GM23248 (cell line): Measurements from ENCODE around the gene FAM193B. TPM values are rescaled to one million over a fixed set of nuclear protein-coding genes. Genes with fewer than 3 reads are reported as not detected.

Source experiments
- DNase-seq: peaks from one replicate; pipeline ENCODE4 v3.0.0-alpha.2; 2015
- H2AFZ ChIP-seq: fragments of 200-600 bp; sonication (generic); 2 replicates; pipeline ENCODE4 v1.6.1; 2016; ENCODE audit warnings: antibody characterized with exemption
- H3F3A ChIP-seq: fragments of 200-600 bp; sonication (generic); 2 replicates; pipeline ENCODE4 v1.6.1; 2016; ENCODE audit warnings: mild to moderate bottlenecking, antibody characterized with exemption, mixed run types; ENCODE audit not compliant: insufficient read depth
- H3K27ac ChIP-seq: fragments of 200-600 bp; sonication (generic); 2 replicates; pipeline ENCODE4 v1.5.1; 2016; ENCODE audit warnings: mild to moderate bottlenecking
- H3K27me3 ChIP-seq: fragments of 200-600 bp; sonication (generic); replicated peaks from 2 replicates; pipeline ENCODE4 v1.6.1; 2016; ENCODE audit warnings: mild to moderate bottlenecking; ENCODE audit not compliant: insufficient read depth
- H3K36me3 ChIP-seq: fragments of 200-600 bp; sonication (generic); 2 replicates; pipeline ENCODE4 v1.6.1; 2016; ENCODE audit warnings: low read depth, mild to moderate bottlenecking
- H3K4me1 ChIP-seq: fragments of 200-600 bp; sonication (generic); 2 replicates; pipeline ENCODE4 v1.6.1; 2016; ENCODE audit warnings: mild to moderate bottlenecking; ENCODE audit not compliant: insufficient read depth
- H3K4me2 ChIP-seq: fragments of 200-600 bp; sonication (generic); one replicate; pipeline ENCODE4 v1.6.1; 2016; ENCODE audit warnings: mild to moderate bottlenecking; ENCODE audit not compliant: unreplicated experiment
- H3K4me3 ChIP-seq: fragments of 200-600 bp; sonication (generic); 2 replicates; pipeline ENCODE4 v1.5.1; 2016; ENCODE audit warnings: mild to moderate bottlenecking
- H3K79me2 ChIP-seq: fragments of 200-600 bp; sonication (generic); 2 replicates; pipeline ENCODE4 v1.6.1; 2016; ENCODE audit warnings: mild to moderate bottlenecking; ENCODE audit not compliant: insufficient read depth
- H3K9ac ChIP-seq: fragments of 200-600 bp; sonication (generic); 2 replicates; pipeline ENCODE4 v1.6.1; 2016; ENCODE audit warnings: mild to moderate bottlenecking
- H3K9me2 ChIP-seq: fragments of 200-600 bp; sonication (generic); 2 replicates; pipeline ENCODE4 v1.6.1; 2016; ENCODE audit warnings: mixed run types, mild to moderate bottlenecking, moderate library complexity; ENCODE audit not compliant: insufficient read depth
- H3K9me3 ChIP-seq: fragments of 200-600 bp; sonication (generic); one replicate; pipeline ENCODE4 v1.6.1; 2017; ENCODE audit warnings: low read depth
- H4K20me1 ChIP-seq: fragments of 200-600 bp; sonication (generic); 2 replicates; pipeline ENCODE4 v1.6.0; 2016; ENCODE audit not compliant: insufficient read depth
- EZH2 ChIP-seq: fragments of 200-600 bp; sonication (generic); IDR thresholded peaks from 2 replicates; pipeline ENCODE4 v1.6.1; 2018; ENCODE audit warnings: antibody characterized with exemption, mild to moderate bottlenecking; ENCODE audit not compliant: insufficient read depth, poor library complexity, severe bottlenecking
- EZH2phosphoT487 ChIP-seq: fragments of 200-600 bp; sonication (generic); IDR thresholded peaks from 2 replicates; pipeline ENCODE4 v1.6.1; 2018; ENCODE audit warnings: antibody characterized with exemption, moderate library complexity, mild to moderate bottlenecking, low read depth; ENCODE audit not compliant: insufficient read depth
- WGBS, 2 experiments: methylation state at CpG; one replicate each; pipeline ENCODE4 v1.1.6; 2015 to 2017; ENCODE audit warnings: low lambda C conversion rate in 2 of 2, low coverage in 1 of 2; ENCODE audit errors: missing lambda C conversion rate in 2 of 2; 5-methylcytosine and 5-hydroxymethylcytosine counted together
- in situ Hi-C: fragments of 300-500 bp; cut with MboI; formaldehyde crosslinking; loops from 2 replicates; pipeline ENCODE4 v1.15.0; 2020
- polyA plus RNA-seq: library from polyadenylated mRNA; unstranded; fragments of >200 nt; fragmentation: Nextera tagmentation; extraction: Ambion mirVana; gene quantifications from 2 replicates; pipeline ENCODE4 v1.2.1, GENCODE V29; 2016
- total RNA-seq: library from RNA; depleted of rRNA; stranded (reverse); fragments of >200 nt; shearing (Covaris generic); gene quantifications from 2 replicates; pipeline ENCODE4 v1.2.3, GENCODE V29; 2014

Gene FAM193B
- total and polyA plus RNA-seq, 2 experiments from 2014 or later, result 8.0 to 21.9 TPM

DNA sequence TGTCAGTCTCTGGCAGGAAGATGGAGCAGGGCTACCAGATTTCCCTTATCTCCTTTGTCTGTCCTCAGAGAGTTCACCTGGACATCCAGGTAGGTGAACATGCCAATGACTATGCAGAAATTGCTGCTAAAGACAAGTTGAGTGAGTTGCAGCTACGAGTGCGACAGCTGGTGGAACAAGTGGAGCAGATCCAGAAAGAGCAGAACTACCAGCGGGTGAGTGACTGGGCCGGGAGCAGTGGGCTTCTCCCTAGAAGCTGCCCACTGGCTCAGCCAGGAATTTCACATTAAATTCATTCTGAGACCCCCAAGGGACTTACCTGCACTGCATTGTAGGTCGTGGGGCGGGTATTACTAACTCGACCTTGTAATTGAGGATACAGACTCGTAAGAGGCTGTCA lies 39.7 kb upstream of the FAM193B start:
- 94 to 97% methylated on average over 8 of the region's 8 CpGs for WGBS, 2 experiments
- peak overlapping the region; percentile 96 for H3K4me2 ChIP-seq
- H3K4me1 ChIP-seq, result no peaks in the 10 kb centered on the region; the same call in 1 of the 2 replicates
- TF ChIP-seq EZH2 (no peak), EZH2phosphoT487 (no peak)
- H3K9ac ChIP-seq, result no peak overlapping the region
- H3K9me3 ChIP-seq, result no peaks in the 10 kb centered on the region
- in situ Hi-C loops, result no loop called here
- no peaks in the 10 kb centered on the region for H3K9me2 ChIP-seq
- peaks cover 27% of the 10 kb centered on the region; the same call in 1 of the 2 replicates for H3K36me3 ChIP-seq
- H4K20me1 ChIP-seq, result no peaks in the 10 kb centered on the region
- no peak overlapping the region for H3K4me3 ChIP-seq
- H3F3A ChIP-seq, result peaks cover 34% of the 10 kb centered on the region
- no peak overlapping the region for H3K27ac ChIP-seq
- no peak for DNase-seq
- no peak overlapping the region for H2AFZ ChIP-seq
- H3K27me3 ChIP-seq, result peaks cover 19% of the 10 kb centered on the region
- H3K79me2 ChIP-seq, result peaks cover 32% of the 10 kb centered on the region

DNA sequence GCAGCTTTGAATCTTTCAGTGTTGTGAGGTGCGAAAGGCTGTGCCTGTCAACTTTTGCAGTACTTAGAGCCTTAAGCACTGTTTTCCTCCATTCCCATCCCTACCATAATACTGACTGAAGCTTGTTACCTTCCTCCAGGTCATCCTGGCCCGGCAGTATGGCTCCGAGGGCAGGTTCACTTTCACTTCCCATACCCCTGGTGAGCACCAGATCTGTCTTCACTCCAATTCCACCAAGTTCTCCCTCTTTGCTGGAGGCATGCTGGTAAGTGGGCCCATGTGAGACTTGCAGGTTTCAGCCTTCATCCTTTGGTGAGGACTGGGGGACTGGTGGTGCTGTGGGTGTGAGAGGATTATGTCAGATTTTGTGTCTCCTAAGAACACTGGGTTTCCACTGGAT lies 39.1 kb upstream of the FAM193B start:
- H3K4me2 ChIP-seq, result peak overlapping the region; percentile 96
- in situ Hi-C loops, result no loop called here
- peaks cover 32% of the 10 kb centered on the region for H3K79me2 ChIP-seq
- 98% methylated on average over 3 of the region's 3 CpGs for WGBS, 2 experiments
- H3K27ac ChIP-seq, result no peak overlapping the region
- H3K9me2 ChIP-seq, result no peaks in the 10 kb centered on the region
- TF ChIP-seq EZH2 (no peak), EZH2phosphoT487 (no peak)
- H3K9me3 ChIP-seq, result no peaks in the 10 kb centered on the region
- H2AFZ ChIP-seq, result no peak overlapping the region
- peaks cover 24% of the 10 kb centered on the region for H3K27me3 ChIP-seq
- H3K4me1 ChIP-seq, result no peaks in the 10 kb centered on the region; the same call in 1 of the 2 replicates
- H3K4me3 ChIP-seq, result peak overlapping the region; percentile 97
- H4K20me1 ChIP-seq, result no peaks in the 10 kb centered on the region
- H3K36me3 ChIP-seq, result peaks cover 27% of the 10 kb centered on the region; the same call in 1 of the 2 replicates
- DNase-seq, result no peak
- peak overlapping the region; percentile 99 for H3K9ac ChIP-seq
- H3F3A ChIP-seq, result peaks cover 30% of the 10 kb centered on the region

DNA sequence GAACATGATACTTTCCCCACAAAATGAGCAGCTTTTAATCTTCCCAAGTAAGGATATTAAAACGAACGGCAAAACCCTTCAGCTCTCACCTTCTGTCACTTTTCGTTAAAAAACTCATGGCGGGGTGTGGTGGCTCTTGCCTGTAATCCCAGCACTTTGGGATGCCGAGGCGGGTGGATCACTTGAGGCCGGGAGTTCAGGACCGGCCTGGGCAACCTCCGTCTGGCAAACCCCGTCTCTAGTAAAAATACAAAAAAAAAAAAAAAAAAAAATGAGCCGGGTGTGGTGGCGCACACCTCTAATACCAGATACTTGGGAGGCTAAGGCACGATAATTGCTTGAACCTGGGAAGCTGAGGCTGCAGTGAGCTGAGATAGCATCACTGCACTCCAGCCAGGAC lies 38.5 kb upstream of the FAM193B start:
- H3K4me2 ChIP-seq, result peak overlapping the region; percentile 96
- no peaks in the 10 kb centered on the region for H3K9me3 ChIP-seq
- no peaks in the 10 kb centered on the region for H3K4me1 ChIP-seq
- peaks cover 25% of the 10 kb centered on the region for H3K27me3 ChIP-seq
- in situ Hi-C loops, result no loop called here
- no peak for DNase-seq
- peak overlapping the region; percentile 89; the same call in 1 of the 2 replicates for H3K27ac ChIP-seq
- peaks cover 27% of the 10 kb centered on the region; the same call in 1 of the 2 replicates for H3K36me3 ChIP-seq
- no peaks in the 10 kb centered on the region for H4K20me1 ChIP-seq
- H3K9me2 ChIP-seq, result no peaks in the 10 kb centered on the region
- peak overlapping the region; percentile 99 for H3K9ac ChIP-seq
- H2AFZ ChIP-seq, result peak overlapping the region; percentile 88; the same call in 1 of the 2 replicates
- peaks cover 26% of the 10 kb centered on the region for H3F3A ChIP-seq
- 55 to 61% methylated on average over 13 of the region's 13 CpGs for WGBS, 2 experiments
- H3K79me2 ChIP-seq, result peaks cover 32% of the 10 kb centered on the region
- no peak for TF ChIP-seq EZH2
- TF ChIP-seq EZH2phosphoT487, result no peak
- H3K4me3 ChIP-seq, result peak overlapping the region; percentile 97

DNA sequence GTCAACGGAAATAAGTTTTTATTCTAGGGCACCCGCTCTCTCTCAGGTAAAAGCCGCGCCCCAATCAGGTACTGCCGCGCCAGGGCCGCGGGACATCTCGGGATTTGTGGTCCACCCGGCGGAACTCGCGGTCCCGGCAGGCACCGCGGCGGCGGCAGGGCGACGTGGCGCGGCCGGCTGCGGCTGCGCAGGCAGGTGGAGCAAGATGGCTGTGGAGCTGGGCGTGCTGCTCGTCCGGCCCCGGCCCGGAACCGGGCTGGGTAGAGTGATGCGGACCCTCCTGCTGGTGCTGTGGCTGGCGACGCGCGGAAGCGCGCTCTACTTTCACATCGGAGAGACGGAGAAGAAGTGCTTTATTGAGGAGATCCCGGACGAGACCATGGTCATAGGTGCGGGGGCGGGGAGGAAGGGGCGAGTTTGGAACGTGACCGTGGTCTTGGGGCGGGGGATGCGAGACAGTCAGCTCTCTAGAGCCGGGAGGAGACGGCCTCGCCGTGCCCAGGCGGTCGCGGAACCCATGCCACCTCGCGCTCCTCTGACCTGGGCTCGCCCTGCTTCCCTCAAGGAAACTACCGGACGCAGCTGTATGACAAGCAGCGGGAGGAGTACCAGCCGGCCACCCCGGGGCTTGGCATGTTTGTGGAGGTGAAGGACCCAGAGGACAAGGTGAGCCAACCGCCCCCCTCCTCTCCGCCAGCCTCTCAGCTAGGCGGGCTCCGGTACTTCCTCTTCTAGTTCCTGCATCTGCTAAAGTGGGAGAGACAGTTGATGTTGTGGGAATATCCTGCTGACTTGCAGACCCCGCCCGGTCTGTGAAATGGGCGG lies 37.9 kb upstream of the FAM193B start, which contains the start of gene TMED9:
Gene TMED9 (plus strand): TSS at position 194 of the 825 bp plus-strand sequence. CDS start 12 bp downstream, at position 206.
- H3K4me1 ChIP-seq, result no peaks in the 10 kb centered on the region
- no peaks in the 10 kb centered on the region for H4K20me1 ChIP-seq
- H2AFZ ChIP-seq, result peak within 1 kb of the TSS; percentile 88
- peak; percentile 93 for DNase-seq
- H3K9me3 ChIP-seq, result no peaks in the 10 kb centered on the region
- 0% methylated on average over 54 to 70 of the region's 71 CpGs for WGBS, 2 experiments
- H3K4me2 ChIP-seq, result peak within 1 kb of the TSS; percentile 96
- H3K9me2 ChIP-seq, result no peaks in the 10 kb centered on the region
- peak within 1 kb of the TSS; percentile 97 for H3K4me3 ChIP-seq
- no peak for TF ChIP-seq EZH2phosphoT487
- no peak for TF ChIP-seq EZH2
- peaks cover 27% of the 10 kb centered on the region; the same call in 1 of the 2 replicates for H3K36me3 ChIP-seq
- H3K9ac ChIP-seq, result peak within 1 kb of the TSS; percentile 99
- H3K27me3 ChIP-seq, result peaks cover 30% of the 10 kb centered on the region
- peak within 1 kb of the TSS; percentile 89 for H3K27ac ChIP-seq
- in situ Hi-C loops, result no loop called here
- peaks cover 32% of the 10 kb centered on the region for H3K79me2 ChIP-seq
- H3F3A ChIP-seq, result peaks cover 21% of the 10 kb centered on the region
